GM23248 (cell line): Measurements from ENCODE around the gene PHLDA3. TPM values are rescaled to one million over a fixed set of nuclear protein-coding genes. Genes with fewer than 3 reads are reported as not detected.

ENCODE experiments used
- DNase-seq: peaks from one replicate; pipeline ENCODE4 v3.0.0-alpha.2; 2015
- H2AFZ ChIP-seq: fragments of 200-600 bp; sonication (generic); 2 replicates; pipeline ENCODE4 v1.6.1; 2016; ENCODE audit warnings: antibody characterized with exemption
- H3F3A ChIP-seq: fragments of 200-600 bp; sonication (generic); 2 replicates; pipeline ENCODE4 v1.6.1; 2016; ENCODE audit warnings: mild to moderate bottlenecking, antibody characterized with exemption, mixed run types; ENCODE audit not compliant: insufficient read depth
- H3K27ac ChIP-seq: fragments of 200-600 bp; sonication (generic); 2 replicates; pipeline ENCODE4 v1.5.1; 2016; ENCODE audit warnings: mild to moderate bottlenecking
- H3K27me3 ChIP-seq: fragments of 200-600 bp; sonication (generic); replicated peaks from 2 replicates; pipeline ENCODE4 v1.6.1; 2016; ENCODE audit warnings: mild to moderate bottlenecking; ENCODE audit not compliant: insufficient read depth
- H3K36me3 ChIP-seq: fragments of 200-600 bp; sonication (generic); 2 replicates; pipeline ENCODE4 v1.6.1; 2016; ENCODE audit warnings: low read depth, mild to moderate bottlenecking
- H3K4me1 ChIP-seq: fragments of 200-600 bp; sonication (generic); 2 replicates; pipeline ENCODE4 v1.6.1; 2016; ENCODE audit warnings: mild to moderate bottlenecking; ENCODE audit not compliant: insufficient read depth
- H3K4me2 ChIP-seq: fragments of 200-600 bp; sonication (generic); one replicate; pipeline ENCODE4 v1.6.1; 2016; ENCODE audit warnings: mild to moderate bottlenecking; ENCODE audit not compliant: unreplicated experiment
- H3K4me3 ChIP-seq: fragments of 200-600 bp; sonication (generic); 2 replicates; pipeline ENCODE4 v1.5.1; 2016; ENCODE audit warnings: mild to moderate bottlenecking
- H3K79me2 ChIP-seq: fragments of 200-600 bp; sonication (generic); 2 replicates; pipeline ENCODE4 v1.6.1; 2016; ENCODE audit warnings: mild to moderate bottlenecking; ENCODE audit not compliant: insufficient read depth
- H3K9ac ChIP-seq: fragments of 200-600 bp; sonication (generic); 2 replicates; pipeline ENCODE4 v1.6.1; 2016; ENCODE audit warnings: mild to moderate bottlenecking
- H3K9me2 ChIP-seq: fragments of 200-600 bp; sonication (generic); 2 replicates; pipeline ENCODE4 v1.6.1; 2016; ENCODE audit warnings: mixed run types, mild to moderate bottlenecking, moderate library complexity; ENCODE audit not compliant: insufficient read depth
- H3K9me3 ChIP-seq: fragments of 200-600 bp; sonication (generic); one replicate; pipeline ENCODE4 v1.6.1; 2017; ENCODE audit warnings: low read depth
- H4K20me1 ChIP-seq: fragments of 200-600 bp; sonication (generic); 2 replicates; pipeline ENCODE4 v1.6.0; 2016; ENCODE audit not compliant: insufficient read depth
- EZH2 ChIP-seq: fragments of 200-600 bp; sonication (generic); IDR thresholded peaks from 2 replicates; pipeline ENCODE4 v1.6.1; 2018; ENCODE audit warnings: antibody characterized with exemption, mild to moderate bottlenecking; ENCODE audit not compliant: insufficient read depth, poor library complexity, severe bottlenecking
- EZH2phosphoT487 ChIP-seq: fragments of 200-600 bp; sonication (generic); IDR thresholded peaks from 2 replicates; pipeline ENCODE4 v1.6.1; 2018; ENCODE audit warnings: antibody characterized with exemption, moderate library complexity, mild to moderate bottlenecking, low read depth; ENCODE audit not compliant: insufficient read depth
- WGBS, 2 experiments: methylation state at CpG; one replicate each; pipeline ENCODE4 v1.1.6; 2015 to 2017; ENCODE audit warnings: low lambda C conversion rate in 2 of 2, low coverage in 1 of 2; ENCODE audit errors: missing lambda C conversion rate in 2 of 2; 5-methylcytosine and 5-hydroxymethylcytosine counted together
- in situ Hi-C: fragments of 300-500 bp; cut with MboI; formaldehyde crosslinking; loops from 2 replicates; pipeline ENCODE4 v1.15.0; 2020
- polyA plus RNA-seq: library from polyadenylated mRNA; unstranded; fragments of >200 nt; fragmentation: Nextera tagmentation; extraction: Ambion mirVana; gene quantifications from 2 replicates; pipeline ENCODE4 v1.2.1, GENCODE V29; 2016
- total RNA-seq: library from RNA; depleted of rRNA; stranded (reverse); fragments of >200 nt; shearing (Covaris generic); gene quantifications from 2 replicates; pipeline ENCODE4 v1.2.3, GENCODE V29; 2014

PHLDA3 gene
- total and polyA plus RNA-seq, 2 experiments from 2014 or later: 112 to 162 TPM

- in situ Hi-C loops: no loop called here
- no peak overlapping the region for H3K4me2 ChIP-seq
- no peak overlapping the region for H2AFZ ChIP-seq
- no peak overlapping the region for H3K4me3 ChIP-seq
- H3K9ac ChIP-seq: peak overlapping the region; percentile 87
- H3K9me2 ChIP-seq: no peaks in the 10 kb centered on the region
- H4K20me1 ChIP-seq: no peaks in the 10 kb centered on the region
- peaks cover 38% of the 10 kb centered on the region for H3K4me1 ChIP-seq
- TF ChIP-seq EZH2 (no peak), EZH2phosphoT487 (no peak)
- H3K9me3 ChIP-seq: no peaks in the 10 kb centered on the region
- WGBS, 2 experiments: 88 to 91% methylated on average over 7 of the region's 7 CpGs
- peak overlapping the region; percentile 98 for H3K27ac ChIP-seq
- H3K79me2 ChIP-seq: peaks cover 46% of the 10 kb centered on the region
- H3K27me3 ChIP-seq: no peaks in the 10 kb centered on the region
- H3F3A ChIP-seq: peaks cover 42% of the 10 kb centered on the region
- H3K36me3 ChIP-seq: peaks cover 22% of the 10 kb centered on the region; the same call in 1 of the 2 replicates
- peak; percentile 62 for DNase-seq
Observed at GRCh38 chr1:201463071-201463552, 5.9 kb downstream of the PHLDA3 start.

GRCh38 chr1:201461645-201462441, 7.1 kb downstream of the PHLDA3 start:
- H3K27me3 ChIP-seq: no peaks in the 10 kb centered on the region
- H3F3A ChIP-seq: peaks cover 52% of the 10 kb centered on the region
- DNase-seq: peak; percentile 99
- WGBS, 2 experiments: 17 to 22% methylated on average over 12 to 13 of the region's 13 CpGs
- H3K79me2 ChIP-seq: peaks cover 33% of the 10 kb centered on the region
- H3K27ac ChIP-seq: peak overlapping the region; percentile 98
- peak overlapping the region; percentile 87 for H3K9ac ChIP-seq
- no peaks in the 10 kb centered on the region for H3K9me2 ChIP-seq
- H3K4me1 ChIP-seq: peaks cover 48% of the 10 kb centered on the region
- in situ Hi-C loops: no loop called here
- H2AFZ ChIP-seq: no peak overlapping the region
- peak overlapping the region; percentile 27 for H3K4me3 ChIP-seq
- peak overlapping the region; percentile 63 for H3K4me2 ChIP-seq
- H3K36me3 ChIP-seq: peaks cover 22% of the 10 kb centered on the region; the same call in 1 of the 2 replicates
- TF ChIP-seq EZH2 (no peak), EZH2phosphoT487 (no peak)
- H4K20me1 ChIP-seq: no peaks in the 10 kb centered on the region
- H3K9me3 ChIP-seq: no peaks in the 10 kb centered on the region

GRCh38 chr1:201460814-201461644, 8.0 kb downstream of the PHLDA3 start:
- H2AFZ ChIP-seq: no peak overlapping the region
- no peaks in the 10 kb centered on the region for H3K9me3 ChIP-seq
- 28% methylated on average over 8 of the region's 8 CpGs for WGBS, 2 experiments
- peak overlapping the region; percentile 98 for H3K27ac ChIP-seq
- H3K9ac ChIP-seq: peak overlapping the region; percentile 87
- peaks cover 52% of the 10 kb centered on the region for H3K4me1 ChIP-seq
- H3K4me2 ChIP-seq: peak overlapping the region; percentile 63
- H3K4me3 ChIP-seq: peak overlapping the region; percentile 27; the same call in 1 of the 2 replicates
- DNase-seq: peak; percentile 98
- in situ Hi-C loops: no loop called here
- no peaks in the 10 kb centered on the region for H3K27me3 ChIP-seq
- no peaks in the 10 kb centered on the region for H3K9me2 ChIP-seq
- peaks cover 60% of the 10 kb centered on the region for H3F3A ChIP-seq
- peaks cover 25% of the 10 kb centered on the region for H3K79me2 ChIP-seq
- H3K36me3 ChIP-seq: peaks cover 22% of the 10 kb centered on the region; the same call in 1 of the 2 replicates
- TF ChIP-seq EZH2 (no peak), EZH2phosphoT487 (no peak)
- no peaks in the 10 kb centered on the region for H4K20me1 ChIP-seq

GRCh38 chr1:201459775-201460174, 9.2 kb downstream of the PHLDA3 start:
- no peak for DNase-seq

More at GRCh38 chr1:201459775-201460174, 9.2 kb downstream of the PHLDA3 start:
- Histone ChIP-seq H3F3A (peaks cover 59% of the 10 kb centered on the region), H3K9ac (no peak overlapping the region), H3K9me2 (no peaks in the 10 kb centered on the region), H4K20me1 (no peaks in the 10 kb centered on the region), H3K79me2 (peaks cover 13% of the 10 kb centered on the region), H3K4me2 (no peak overlapping the region), H3K36me3 (peaks cover 10% of the 10 kb centered on the region; the same call in 1 of the 2 replicates), H3K27ac (no peak overlapping the region), H3K9me3 (no peaks in the 10 kb centered on the region), H3K4me1 (peaks cover 61% of the 10 kb centered on the region), H2AFZ (no peak overlapping the region), H3K27me3 (no peaks in the 10 kb centered on the region), H3K4me3 (no peak overlapping the region)
- in situ Hi-C loops: no loop called here
- 92 to 93% methylated on average over 5 of the region's 5 CpGs for WGBS, 2 experiments
- TF ChIP-seq EZH2: no peak
- TF ChIP-seq EZH2phosphoT487: no peak
